SU-DHL-6 (cell line): ENCODE measurements around the gene DND1.
"Not testable (repeated sequence)": the region's sequence is repeated elsewhere in the genome, so short reads cannot be mapped to it uniquely, and the experiment has no call there.

Source experiments
- H2AFZ ChIP-seq: fragments of 200-600 bp; sonication (generic); 2 replicates; pipeline ENCODE4 v1.6.1; 2014; ENCODE audit warnings: low read depth, mild to moderate bottlenecking, moderate library complexity, mixed read lengths, antibody characterized with exemption, low read length; ENCODE audit not compliant: severe bottlenecking
- H3F3A ChIP-seq: fragments of 200-600 bp; shearing (Covaris generic); 2 replicates; pipeline ENCODE4 v1.6.0; 2016; ENCODE audit warnings: antibody characterized with exemption, mild to moderate bottlenecking; ENCODE audit not compliant: insufficient read depth
- H3K27ac ChIP-seq: fragments of 200-600 bp; sonication (generic); 2 replicates; pipeline ENCODE4 v1.5.1; 2016; ENCODE audit warnings: low read depth, mild to moderate bottlenecking, low read length, moderate library complexity, mixed read lengths
- H3K27me3 ChIP-seq: fragments of 200-600 bp; sonication (generic), shearing (Covaris generic); 2 replicates; pipeline ENCODE4 v1.6.0; 2014; ENCODE audit warnings: mild to moderate bottlenecking, low read length
- H3K36me3 ChIP-seq: fragments of 200-600 bp; sonication (generic); 2 replicates; pipeline ENCODE4 v1.6.1; 2014; ENCODE audit warnings: mild to moderate bottlenecking, low read length, mixed read lengths
- H3K4me2 ChIP-seq: fragments of 300-600, 200-600 bp; shearing (Covaris generic), sonication (generic); 2 replicates; pipeline ENCODE4 v1.6.0; 2014; ENCODE audit warnings: low read length, low read depth, mild to moderate bottlenecking; ENCODE audit not compliant: poor library complexity, severe bottlenecking
- H3K4me3 ChIP-seq: fragments of 200-600 bp; sonication (generic); 2 replicates; pipeline ENCODE4 v1.5.1; 2014; ENCODE audit warnings: antibody characterized with exemption, low read length, mild to moderate bottlenecking, mixed read lengths; ENCODE audit not compliant: insufficient read depth, poor library complexity, severe bottlenecking
- H3K79me2 ChIP-seq: fragments of 200-600 bp; sonication (generic); 2 replicates; pipeline ENCODE4 v1.6.1; 2014; ENCODE audit warnings: mild to moderate bottlenecking, low read length, moderate library complexity; ENCODE audit not compliant: insufficient read depth
- H3K9ac ChIP-seq: fragments of 200-600 bp; sonication (generic); 2 replicates; pipeline ENCODE4 v1.7.0; 2014; ENCODE audit warnings: mild to moderate bottlenecking, low read length
- H3K9me2 ChIP-seq: fragments of 200-600 bp; sonication (generic); replicated peaks from 2 replicates; pipeline ENCODE4 v1.6.1; 2014; ENCODE audit warnings: low read length; ENCODE audit not compliant: insufficient read depth
- H3K9me3 ChIP-seq: fragments of 200-600 bp; sonication (generic); 2 replicates; pipeline ENCODE4 v1.6.1; 2014; ENCODE audit warnings: low read length, mixed read lengths; ENCODE audit not compliant: insufficient read depth
- H4K20me1 ChIP-seq: fragments of 200-600 bp; sonication (generic); 2 replicates; pipeline ENCODE4 v1.6.1; 2014; ENCODE audit warnings: low read depth, mild to moderate bottlenecking, antibody characterized with exemption, low read length, moderate library complexity, mixed read lengths
- CTCF ChIP-seq: fragments of 200-600 bp; sonication (generic); IDR thresholded peaks from one replicate; pipeline ENCODE4 v1.5.1; 2017; ENCODE audit warnings: antibody characterized with exemption, mild to moderate bottlenecking, low read length, moderate library complexity; ENCODE audit not compliant: insufficient read depth, poor library complexity, severe bottlenecking
- EZH2phosphoT487 ChIP-seq: fragments of 200-600 bp; sonication (generic), shearing (Covaris generic); conservative IDR thresholded peaks from 2 replicates; pipeline ENCODE4 v1.6.1; 2018; ENCODE audit warnings: mild to moderate bottlenecking, antibody characterized with exemption, low read length, moderate library complexity, mixed read lengths

The DND1 gene

GRCh38 chr5:140627972-140628371, 45.4 kb downstream of the DND1 start:
- Histone ChIP-seq H3K4me2 (no peak overlapping the region), H3K4me3 (no peak overlapping the region), H3K9ac (no peak overlapping the region), H4K20me1 (no peaks in the 10 kb centered on the region), H3K9me3 (peaks cover 15% of the 10 kb centered on the region; the same call in 1 of the 2 replicates), H2AFZ (no peak overlapping the region), H3K36me3 (no peaks in the 10 kb centered on the region), H3K27me3 (no peaks in the 10 kb centered on the region), H3K79me2 (no peaks in the 10 kb centered on the region), H3K27ac (no peak overlapping the region), H3F3A (no peaks in the 10 kb centered on the region), H3K9me2 (no peaks in the 10 kb centered on the region)
- TF ChIP-seq EZH2phosphoT487 (no peak), CTCF (no peak)

GRCh38 chr5:140624886-140625285, 48.5 kb downstream of the DND1 start:
- H3K9me3 ChIP-seq = peaks cover 15% of the 10 kb centered on the region; the same call in 1 of the 2 replicates
- H3K9ac ChIP-seq, H3K27ac ChIP-seq, H3K27me3 ChIP-seq, H2AFZ ChIP-seq, H3F3A ChIP-seq, H3K9me2 ChIP-seq, H3K4me3 ChIP-seq, H3K36me3 ChIP-seq, H3K79me2 ChIP-seq, H3K4me2 ChIP-seq, H4K20me1 ChIP-seq: not testable (repeated sequence)

- not testable (repeated sequence) for H3F3A ChIP-seq, H3K36me3 ChIP-seq, H2AFZ ChIP-seq, H3K79me2 ChIP-seq, H3K9ac ChIP-seq, H3K27ac ChIP-seq, H4K20me1 ChIP-seq, H3K27me3 ChIP-seq, H3K4me3 ChIP-seq, H3K9me2 ChIP-seq, H3K4me2 ChIP-seq, H3K9me3 ChIP-seq
Observed at GRCh38 chr5:140623061-140623460, 50.3 kb downstream of the DND1 start.

- Histone ChIP-seq H3F3A (no peaks in the 10 kb centered on the region), H3K27me3 (no peaks in the 10 kb centered on the region), H3K27ac (no peak overlapping the region), H2AFZ (no peak overlapping the region), H3K9ac (no peak overlapping the region), H3K4me3 (no peak overlapping the region), H4K20me1 (no peaks in the 10 kb centered on the region), H3K9me2 (no peaks in the 10 kb centered on the region), H3K36me3 (no peaks in the 10 kb centered on the region), H3K9me3 (no peaks in the 10 kb centered on the region), H3K4me2 (no peak overlapping the region), H3K79me2 (no peaks in the 10 kb centered on the region)
- TF ChIP-seq EZH2phosphoT487 (no peak), CTCF (no peak)
Observed at GRCh38 chr5:140622301-140622700, 51.1 kb downstream of the DND1 start.
